ENCODE data around the gene PPM1A. TPM values are rescaled to one million over a fixed set of nuclear protein-coding genes. Genes with fewer than 3 reads are reported as not detected.

The PPM1A gene
- total RNA-seq, 2 donors from 2014 or later, result 37.0 to 42.4 TPM

GRCh38 chr14:60249321-60250256 is 568 bp downstream of the PPM1A start:
- Histone ChIP-seq H3K9me3 (no peaks in the 10 kb centered on the region), H3K27me3 (no peaks in the 10 kb centered on the region), H3K4me3 (peak overlapping the region; percentile 68 to 93), H3K36me3 (no peaks in the 10 kb centered on the region), H3K4me1 (peaks cover 0 to 43% of the 10 kb centered on the region in 2 donors), H3K27ac (peak overlapping the region; percentile 99 to 100)
- peak; percentile 62 for DNase-seq (ENCODE audit: low spot score)
- TF ChIP-seq, protein P1, sequence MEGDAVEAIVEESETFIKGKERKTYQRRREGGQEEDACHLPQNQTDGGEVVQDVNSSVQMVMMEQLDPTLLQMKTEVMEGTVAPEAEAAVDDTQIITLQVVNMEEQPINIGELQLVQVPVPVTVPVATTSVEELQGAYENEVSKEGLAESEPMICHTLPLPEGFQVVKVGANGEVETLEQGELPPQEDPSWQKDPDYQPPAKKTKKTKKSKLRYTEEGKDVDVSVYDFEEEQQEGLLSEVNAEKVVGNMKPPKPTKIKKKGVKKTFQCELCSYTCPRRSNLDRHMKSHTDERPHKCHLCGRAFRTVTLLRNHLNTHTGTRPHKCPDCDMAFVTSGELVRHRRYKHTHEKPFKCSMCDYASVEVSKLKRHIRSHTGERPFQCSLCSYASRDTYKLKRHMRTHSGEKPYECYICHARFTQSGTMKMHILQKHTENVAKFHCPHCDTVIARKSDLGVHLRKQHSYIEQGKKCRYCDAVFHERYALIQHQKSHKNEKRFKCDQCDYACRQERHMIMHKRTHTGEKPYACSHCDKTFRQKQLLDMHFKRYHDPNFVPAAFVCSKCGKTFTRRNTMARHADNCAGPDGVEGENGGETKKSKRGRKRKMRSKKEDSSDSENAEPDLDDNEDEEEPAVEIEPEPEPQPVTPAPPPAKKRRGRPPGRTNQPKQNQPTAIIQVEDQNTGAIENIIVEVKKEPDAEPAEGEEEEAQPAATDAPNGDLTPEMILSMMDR (IDR thresholded peaks at IDR 0.05), result no peak

GRCh38 chr14:60250257-60251035 is 1.4 kb downstream of the PPM1A start:
- H3K36me3 ChIP-seq, result no peaks in the 10 kb centered on the region
- TF ChIP-seq, protein P1 (IDR thresholded peaks at IDR 0.05), result no peak
- peak overlapping the region; percentile 99 to 100 for H3K27ac ChIP-seq
- H3K4me1 ChIP-seq, result peaks cover 0 to 43% of the 10 kb centered on the region in 2 donors
- H3K4me3 ChIP-seq, result peak overlapping the region; percentile 68 to 93
- no peak for DNase-seq (ENCODE audit: low spot score)
- no peaks in the 10 kb centered on the region for H3K27me3 ChIP-seq
- no peaks in the 10 kb centered on the region for H3K9me3 ChIP-seq

DNA sequence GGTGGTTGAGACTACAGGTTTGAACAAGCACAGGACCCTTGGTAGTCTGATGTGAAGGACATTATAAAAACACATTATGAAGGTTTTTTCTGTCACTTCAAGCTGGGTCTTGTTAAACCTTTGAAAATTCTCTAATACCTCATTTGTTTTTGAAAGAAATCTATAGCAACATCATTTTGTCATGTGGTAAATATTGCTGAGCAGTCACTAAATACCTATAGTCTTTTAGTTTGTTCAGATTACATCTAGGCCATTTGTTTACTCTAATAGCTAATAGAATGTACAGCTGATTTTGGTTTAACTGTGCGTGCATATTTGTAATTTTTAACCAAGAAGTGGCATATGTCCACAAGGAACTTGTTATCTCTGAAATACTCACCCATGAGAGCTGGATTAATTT is 2.9 kb downstream of the PPM1A start:
- Histone ChIP-seq H3K27ac (peak overlapping the region in 1 of 2 donors; percentile 100), H3K4me3 (peak overlapping the region in 1 of 2 donors; percentile 93)

DNA sequence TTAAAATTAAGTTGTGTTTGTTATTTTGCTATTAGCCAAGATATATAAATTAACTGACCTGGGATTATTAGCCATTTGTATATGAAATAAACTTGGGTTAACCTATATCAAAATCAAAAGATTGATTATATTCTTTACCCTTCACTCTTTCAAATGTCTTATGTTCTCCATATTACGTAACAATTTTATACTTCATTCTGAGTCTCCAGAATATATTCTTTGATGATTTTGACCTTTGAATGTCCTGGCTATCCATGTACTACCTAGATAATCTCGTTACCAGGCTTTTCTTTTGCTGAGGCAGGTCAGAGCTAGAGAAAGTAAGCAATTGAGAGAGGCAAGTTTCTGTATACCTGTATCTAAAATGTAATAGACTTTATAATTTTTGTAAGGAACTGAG is 3.6 kb downstream of the PPM1A start:
- peaks cover 0 to 59% of the 10 kb centered on the region in 2 donors for H3K4me1 ChIP-seq
- no peak overlapping the region for H3K4me3 ChIP-seq
- H3K36me3 ChIP-seq, result no peaks in the 10 kb centered on the region
- no peak for DNase-seq (ENCODE audit: low spot score)
- TF ChIP-seq, protein P1 (IDR thresholded peaks at IDR 0.05), result no peak
- H3K9me3 ChIP-seq, result no peaks in the 10 kb centered on the region
- peak overlapping the region; percentile 31 to 100 for H3K27ac ChIP-seq
- no peaks in the 10 kb centered on the region for H3K27me3 ChIP-seq

More for the DNA sequence above, 2.9 kb downstream of the PPM1A start:
- no peak for DNase-seq (ENCODE audit: low spot score)
- Histone ChIP-seq H3K9me3 (no peaks in the 10 kb centered on the region), H3K4me1 (peaks cover 0 to 54% of the 10 kb centered on the region in 2 donors), H3K27me3 (no peaks in the 10 kb centered on the region), H3K36me3 (no peaks in the 10 kb centered on the region)
- TF ChIP-seq, protein P1 (IDR thresholded peaks at IDR 0.05), result no peak

GRCh38 chr14:60253649-60254048 is 4.6 kb downstream of the PPM1A start:
- TF ChIP-seq, protein P1 (IDR thresholded peaks at IDR 0.05), result no peak
- H3K9me3 ChIP-seq, result no peaks in the 10 kb centered on the region
- H3K27ac ChIP-seq, result no peak overlapping the region
- no peak overlapping the region for H3K4me3 ChIP-seq
- no peak for DNase-seq (ENCODE audit: low spot score)
- no peaks in the 10 kb centered on the region for H3K36me3 ChIP-seq
- peaks cover 0 to 66% of the 10 kb centered on the region in 2 donors for H3K4me1 ChIP-seq
- no peaks in the 10 kb centered on the region for H3K27me3 ChIP-seq
